Measurements from ENCODE around the gene RCOR1.

The RCOR1 gene

GRCh38 chr14:102711946-102712345, 119.5 kb downstream of the RCOR1 start:
- TF ChIP-seq CTCF (IDR thresholded peaks at IDR 0.05; ENCODE audit: insufficient read depth, low read length) (no peak), REST (IDR thresholded peaks at IDR 0.05; ENCODE audit: insufficient replicate concordance, low read depth) (no peak), GABPA (IDR thresholded peaks at IDR 0.05; ENCODE audit: low read depth) (no peak), POLR2AphosphoS5 (IDR thresholded peaks at IDR 0.05; ENCODE audit: low read depth) (no peak), SPI1 (IDR thresholded peaks at IDR 0.05; ENCODE audit: borderline replicate concordance, low read depth) (no peak)
- H3K27me3 ChIP-seq (ENCODE audit: insufficient read depth, poor library complexity, severe bottlenecking) = no peaks in the 10 kb centered on the region
- DNase-seq (ENCODE audit: low read depth in 1 of 2, low spot score in 1 of 2) = no peak
- no peak overlapping the region for H3K27ac ChIP-seq (replicated peaks)
- H3K4me3 ChIP-seq (replicated peaks; ENCODE audit: insufficient read depth, low read length) = no peak overlapping the region

GRCh38 chr14:102717276-102717675, 124.8 kb downstream of the RCOR1 start:
- TF ChIP-seq SPI1 (IDR thresholded peaks at IDR 0.05; ENCODE audit: borderline replicate concordance, low read depth) (no peak), REST (IDR thresholded peaks at IDR 0.05; ENCODE audit: insufficient replicate concordance, low read depth) (no peak), GABPA (IDR thresholded peaks at IDR 0.05; ENCODE audit: low read depth) (no peak)
- Histone ChIP-seq H3K4me3 (replicated peaks; ENCODE audit: insufficient read depth, low read length) (no peak overlapping the region), H3K27ac (replicated peaks) (no peak overlapping the region), H3K27me3 (ENCODE audit: insufficient read depth, poor library complexity, severe bottlenecking) (no peaks in the 10 kb centered on the region)
- DNase-seq (ENCODE audit: low read depth in 1 of 2, low spot score in 1 of 2) = peak in 1 of 2 experiments; percentile 41

DNA sequence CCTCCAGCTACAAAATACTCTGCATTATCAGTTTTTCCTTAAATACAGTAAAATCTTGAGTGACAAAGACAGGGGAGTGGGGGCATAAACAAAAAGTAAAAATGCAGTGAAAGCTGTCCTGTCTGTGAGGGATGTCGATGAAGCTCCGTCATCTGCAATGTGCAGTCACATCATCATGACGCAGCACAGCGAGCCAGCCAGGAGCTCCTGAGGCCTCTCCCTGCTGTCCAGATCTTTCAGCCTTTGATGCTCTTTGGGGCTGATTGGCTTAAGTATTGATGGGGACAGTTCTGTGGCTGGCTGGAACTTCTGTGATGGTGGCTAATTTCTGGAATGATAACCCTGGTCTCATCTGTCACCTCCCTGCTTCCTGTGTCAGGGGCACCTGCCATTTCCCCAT, 130.2 kb downstream of the RCOR1 start:
- H3K27me3 ChIP-seq (ENCODE audit: insufficient read depth, poor library complexity, severe bottlenecking) = no peaks in the 10 kb centered on the region
- no peak for TF ChIP-seq CTCF (IDR thresholded peaks at IDR 0.05; ENCODE audit: insufficient read depth, low read length)
- TF ChIP-seq POLR2AphosphoS5 (IDR thresholded peaks at IDR 0.05; ENCODE audit: low read depth) = no peak
- no peak for TF ChIP-seq REST (IDR thresholded peaks at IDR 0.05; ENCODE audit: insufficient replicate concordance, low read depth)
- TF ChIP-seq SPI1 (IDR thresholded peaks at IDR 0.05; ENCODE audit: borderline replicate concordance, low read depth) = no peak
- no peak for TF ChIP-seq GABPA (IDR thresholded peaks at IDR 0.05; ENCODE audit: low read depth)
- no peak overlapping the region for H3K4me3 ChIP-seq (replicated peaks; ENCODE audit: insufficient read depth, low read length)
- no peak for DNase-seq (ENCODE audit: low read depth in 1 of 2, low spot score in 1 of 2)
- H3K27ac ChIP-seq (replicated peaks) = no peak overlapping the region

Measured in HL-60 (cell line).